Common myeloid progenitor, CD34-positive (primary cell): Measurements from ENCODE around the gene VASH2.

Experiments used
- CTCF ChIA-PET: fragments of 350-600 bp; sonication (Branson Sonifier 250); formaldehyde crosslinking; loops from one replicate; lab custom pipeline; 2021; ENCODE audit warnings: antibody characterized with exemption; lab: Charles Lee
- POLR2A ChIA-PET: fragments of 350-600 bp; sonication (Branson Sonifier 250); formaldehyde crosslinking; loops from one replicate; lab custom pipeline; 2021; ENCODE audit warnings: antibody characterized with exemption; lab: Charles Lee
- DNase-seq, 3 donors: peaks; one replicate each; pipeline versions ENCODE4 v3.0.0 to v3.0.0-alpha.2; 2013
- H3K27ac ChIP-seq, 2 experiments: 1 replicate in 1 of 2; 2 replicates in 1 of 2; pipeline ENCODE4 v1.7.0; 2013; ENCODE audit warnings: inconsistent platforms in 2 of 2, low read length in 2 of 2, mild to moderate bottlenecking in 2 of 2, low read depth in 1 of 2, moderate library complexity in 1 of 2; ENCODE audit not compliant: severe bottlenecking in 2 of 2, insufficient read depth in 1 of 2, poor library complexity in 1 of 2
- H3K27me3 ChIP-seq, 5 experiments: replicated peaks in 2 of 5; 1 replicate in 3 of 5; 2 replicates in 2 of 5; pipeline versions ENCODE4 v1.6.1 to v1.7.0; 2013; ENCODE audit warnings: low read length in 4 of 5, mild to moderate bottlenecking in 2 of 5, moderate library complexity in 2 of 5, inconsistent platforms in 1 of 5; ENCODE audit not compliant: insufficient read depth in 5 of 5, control insufficient read depth in 4 of 5
- H3K36me3 ChIP-seq, 4 experiments: 1 replicate in 2 of 4; 2 replicates in 2 of 4; pipeline versions ENCODE4 v1.6.1 to v1.7.0; 2013; ENCODE audit warnings: low read length in 3 of 4, control low read depth in 1 of 4, mild to moderate bottlenecking in 1 of 4; ENCODE audit not compliant: control insufficient read depth in 4 of 4, insufficient read depth in 4 of 4
- H3K4me1 ChIP-seq, 4 experiments: 1 replicate in 3 of 4; 2 replicates in 1 of 4; pipeline versions ENCODE4 v1.6.1 to v1.7.1; 2013; ENCODE audit warnings: low read length in 3 of 4, mild to moderate bottlenecking in 3 of 4, control low read depth in 1 of 4, inconsistent platforms in 1 of 4, moderate library complexity in 1 of 4; ENCODE audit not compliant: control insufficient read depth in 4 of 4, insufficient read depth in 4 of 4; ENCODE audit errors: control extremely low read depth in 1 of 4
- H3K4me3 ChIP-seq, 7 experiments: 1 replicate in 4 of 7; 2 replicates in 3 of 7; pipeline versions ENCODE4 v1.5.1 to v1.7.0; 2013; ENCODE audit warnings: mild to moderate bottlenecking in 7 of 7, low read length in 6 of 7, moderate library complexity in 6 of 7, inconsistent platforms in 2 of 7, low read depth in 2 of 7, control low read depth in 1 of 7; ENCODE audit not compliant: insufficient read depth in 4 of 7, control insufficient read depth in 1 of 7; ENCODE audit errors: extremely low read depth in 1 of 7
- H3K9me3 ChIP-seq, 5 experiments: 1 replicate in 4 of 5; 2 replicates in 1 of 5; pipeline versions ENCODE4 v1.6.1 to v1.7.1; 2013; ENCODE audit warnings: low read length in 4 of 5, mild to moderate bottlenecking in 2 of 5, inconsistent platforms in 1 of 5, low read depth in 1 of 5, moderate library complexity in 1 of 5; ENCODE audit not compliant: control insufficient read depth in 4 of 5, insufficient read depth in 2 of 5; ENCODE audit errors: control extremely low read depth in 1 of 5
- WGBS: methylation state at CpG from one replicate; pipeline ENCODE4 v1.1.5; 2013; ENCODE audit not compliant: insufficient coverage; 5-methylcytosine and 5-hydroxymethylcytosine counted together

The VASH2 gene

DNA sequence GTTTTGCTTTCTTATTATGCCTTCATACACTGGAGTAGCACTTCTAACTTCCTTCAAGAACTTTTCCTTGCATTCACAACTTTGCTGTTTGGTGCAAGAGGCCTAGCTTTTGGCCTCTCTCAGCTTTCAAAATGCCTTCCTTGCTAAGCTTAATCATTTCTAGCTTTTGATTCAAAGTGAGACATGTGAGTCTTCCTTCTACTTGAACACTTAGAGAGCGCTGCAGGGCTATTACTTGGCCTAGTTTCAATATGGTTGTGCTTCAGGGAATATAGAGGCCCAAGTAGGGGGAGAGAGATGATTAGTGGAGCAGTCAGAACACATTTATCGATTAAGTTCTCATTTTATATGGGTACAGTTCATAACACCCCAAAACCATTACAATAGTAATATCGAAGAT, 52.9 kb downstream of the VASH2 start:
- CTCF ChIA-PET, result interaction anchor here (2.6 to 5.1 kb wide), 2 partner anchors 8 to 67 kb away, joined by 7 to 22 read pairs; no protein-coding TSS in a partner anchor
- no CpG with 5 or more reads among the region's 3 CpGs for WGBS
- DNase-seq, result no peak
- Histone ChIP-seq H3K9me3 (no peaks in the 10 kb centered on the region), H3K27ac (no peak overlapping the region), H3K4me1 (peaks cover 0 to 2% (median under 1%) of the 10 kb centered on the region in 4 experiments), H3K4me3 (no peak overlapping the region), H3K36me3 (peaks cover 4 to 55% (median 23%) of the 10 kb centered on the region in 4 experiments), H3K27me3 (no peaks in the 10 kb centered on the region)
- POLR2A ChIA-PET, result no interaction called here

DNA sequence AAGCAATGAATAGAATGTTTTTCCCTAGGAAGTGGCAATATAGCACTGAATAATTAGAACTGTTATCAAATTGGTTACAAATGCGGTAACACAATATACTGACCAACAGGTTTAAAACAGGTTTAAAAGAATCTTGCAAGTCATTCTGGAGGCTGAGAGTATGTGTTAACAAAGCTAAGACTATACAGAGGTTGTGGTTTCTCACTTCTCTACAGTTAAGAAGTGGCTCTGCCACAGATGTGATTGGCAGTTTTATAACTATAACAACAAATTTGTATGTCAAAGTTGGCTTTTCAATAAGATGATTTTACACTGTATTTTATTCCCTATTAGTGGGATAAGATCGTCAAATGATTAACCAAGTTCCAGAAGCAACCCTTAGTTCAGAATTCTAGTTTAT, 58.2 kb downstream of the VASH2 start:
- WGBS, result no CpG with 5 or more reads among the region's 2 CpGs
- CTCF ChIA-PET, result interaction anchor here (1.0 kb wide), 1 partner anchor 11 kb away, joined by 3 read pairs; no protein-coding TSS in a partner anchor

DNA sequence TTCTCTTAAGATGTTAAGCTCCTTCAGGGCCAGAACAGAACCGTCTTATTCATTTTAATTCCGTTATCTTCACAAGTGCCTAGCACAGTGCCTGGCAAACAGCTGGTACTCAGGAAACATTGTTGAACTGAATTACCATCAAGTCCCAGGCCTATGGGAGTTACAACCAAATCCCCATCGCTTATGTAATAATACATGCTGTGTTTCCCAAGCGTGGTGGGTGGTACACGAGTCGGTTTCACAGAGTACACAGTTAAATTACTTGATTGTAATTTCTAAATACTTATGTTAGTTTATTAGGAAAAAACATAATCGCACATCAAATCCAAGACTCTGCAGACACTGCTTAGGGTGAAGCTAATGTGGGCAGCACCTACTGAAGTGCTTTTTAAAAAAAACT, 64.3 kb downstream of the VASH2 start:
- H3K27me3 ChIP-seq, result no peaks in the 10 kb centered on the region
- ChIA-PET POLR2A (interaction anchor here (1.3 kb wide), 1 partner anchor 37 kb away, joined by 4 read pairs; the partner anchor contains the start of gene RPS6KC1), CTCF (interaction anchor here (0.9 to 1.2 kb wide), 3 partner anchors 18 to 55 kb away, joined by 3 read pairs; no protein-coding TSS in a partner anchor)
- H3K4me3 ChIP-seq, result peak overlapping the region in 6 of 7 experiments; percentile 68 to 92 (median 82)
- 61% methylated on average over 2 of the region's 7 CpGs for WGBS
- no peaks in the 10 kb centered on the region for H3K9me3 ChIP-seq
- peak; percentile 4 to 25 (median 16) for DNase-seq
- H3K27ac ChIP-seq, result peak overlapping the region; percentile 66 to 85
- peaks cover 4 to 16% (median 6%) of the 10 kb centered on the region in 4 experiments for H3K36me3 ChIP-seq
- peaks cover 7 to 13% (median 12%) of the 10 kb centered on the region in 4 experiments for H3K4me1 ChIP-seq

More for the DNA sequence above, 58.2 kb downstream of the VASH2 start:
- Histone ChIP-seq H3K27ac (peak overlapping the region in 1 of 2 experiments; percentile 32), H3K9me3 (no peaks in the 10 kb centered on the region), H3K27me3 (no peaks in the 10 kb centered on the region), H3K4me3 (no peak overlapping the region), H3K36me3 (peaks cover 10 to 43% (median 24%) of the 10 kb centered on the region in 4 experiments), H3K4me1 (peaks cover 0 to 12% (median 5%) of the 10 kb centered on the region in 4 experiments)
- peak in 2 of 3 donors; percentile 56 to 71 for DNase-seq
- POLR2A ChIA-PET, result interaction anchor here (0.5 kb wide), 1 partner anchor 38 kb away, joined by 3 read pairs; no protein-coding TSS in a partner anchor

DNA sequence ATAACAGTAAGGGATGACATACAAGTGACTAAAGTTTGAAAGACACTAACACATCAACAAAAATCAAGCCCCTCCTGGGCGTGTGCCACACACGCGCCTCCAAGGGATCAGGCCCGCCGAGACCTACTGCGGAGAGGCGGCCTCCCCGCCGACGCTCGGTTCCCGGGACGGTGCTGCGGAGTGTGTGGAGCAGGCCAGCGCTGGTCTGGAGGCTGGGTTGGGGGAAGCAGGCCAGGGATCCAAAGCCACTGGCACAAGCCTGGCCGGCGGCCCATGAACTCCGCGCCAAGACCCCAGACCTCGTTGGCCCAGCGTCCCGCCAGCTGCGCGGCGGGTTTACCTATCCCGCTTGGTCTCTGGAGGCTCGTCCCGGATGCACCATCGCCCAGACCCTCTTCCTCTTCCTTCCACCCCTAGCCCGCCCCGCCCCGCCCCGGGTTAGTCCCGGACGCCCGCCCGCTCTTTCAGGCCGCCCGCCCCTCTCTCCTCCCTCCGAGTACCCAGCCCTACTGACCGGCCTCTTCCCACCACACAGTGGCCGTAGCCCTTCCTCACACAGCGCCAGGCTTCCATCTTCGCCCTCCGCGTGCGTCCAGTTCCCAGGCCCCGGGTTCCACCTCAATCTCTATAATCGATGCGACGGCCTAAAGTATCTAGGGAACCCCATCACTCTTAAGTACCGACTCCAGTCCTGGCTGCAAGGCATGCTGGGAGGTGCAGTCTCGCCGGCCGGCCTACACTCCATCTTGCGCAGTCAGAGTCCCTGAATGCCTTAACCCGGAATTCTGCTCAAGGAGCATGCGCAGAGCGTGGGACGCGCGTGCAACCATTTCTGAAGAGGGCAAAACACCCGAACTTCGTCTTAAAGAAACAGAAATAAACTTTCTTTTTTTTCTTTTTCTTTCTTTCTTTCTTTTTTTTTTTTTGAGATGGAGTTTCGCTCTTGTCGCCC, 65.0 kb downstream of the VASH2 start, which contains the start of gene ANGEL2:
ANGEL2 (minus strand) TSS at position 769 of the 952 bp plus-strand sequence; CDS start at position 573, 196 bp downstream.
- WGBS, result 0% methylated on average over 41 of the region's 66 CpGs
- DNase-seq, result peak; percentile 98 to 99 (median 99)
- no peaks in the 10 kb centered on the region for H3K27me3 ChIP-seq
- POLR2A ChIA-PET, result interaction anchor here (0.7 to 1.3 kb wide), 2 partner anchors 36 to 55 kb away, joined by 3 to 4 read pairs; partner anchors contain the start of gene RPS6KC1
- peaks cover 7 to 13% (median 12%) of the 10 kb centered on the region in 4 experiments for H3K4me1 ChIP-seq
- peak within 1 kb of the TSS; percentile 61 to 92 (median 81) for H3K4me3 ChIP-seq
- H3K9me3 ChIP-seq, result no peaks in the 10 kb centered on the region
- H3K27ac ChIP-seq, result peak within 1 kb of the TSS; percentile 66 to 85
- H3K36me3 ChIP-seq, result peaks cover 4 to 12% (median 6%) of the 10 kb centered on the region in 4 experiments
- CTCF ChIA-PET, result interaction anchor here (0.7 to 1.2 kb wide), 4 partner anchors 19 to 54 kb away, joined by 3 read pairs; no protein-coding TSS in a partner anchor

DNA sequence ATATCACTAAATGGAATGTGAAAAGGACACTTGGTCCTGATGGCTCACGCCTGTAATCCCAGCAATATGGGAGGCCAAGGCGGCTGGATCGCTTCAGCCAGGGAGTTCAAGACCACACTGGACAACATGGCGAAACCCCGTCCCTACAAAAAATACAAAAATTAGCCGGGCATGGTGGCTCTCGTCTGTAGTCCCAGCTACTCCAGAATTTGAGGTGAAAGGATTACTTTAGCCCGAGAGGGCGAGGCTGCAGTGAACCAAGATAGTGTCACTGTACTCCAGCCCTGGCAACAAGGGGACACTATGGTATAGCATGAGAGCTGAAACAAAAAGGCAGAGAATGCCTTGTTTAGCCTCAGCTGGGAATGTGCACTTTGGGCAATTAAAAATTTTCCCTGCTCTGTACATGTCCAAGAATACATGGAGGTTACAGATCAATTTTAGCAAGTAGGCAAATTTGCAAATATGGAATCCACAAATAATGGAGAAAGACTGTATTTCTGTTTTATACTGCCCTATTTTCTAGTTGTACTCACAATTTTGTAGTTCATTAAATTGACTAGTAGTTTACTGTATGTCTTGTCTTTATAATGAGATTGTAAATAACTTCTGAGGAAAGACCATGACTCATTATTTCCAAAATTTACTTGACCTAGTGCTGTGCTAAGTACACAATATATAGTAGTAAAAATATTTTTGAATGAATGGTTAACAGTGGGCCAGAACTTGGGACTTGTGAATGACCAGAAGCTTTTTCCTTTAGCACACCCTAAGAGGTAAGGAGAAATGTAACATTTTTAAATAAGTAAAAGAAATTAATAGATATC, 67.3 kb downstream of the VASH2 start:
- H3K27ac ChIP-seq, result peak overlapping the region in 1 of 2 experiments; percentile 74

DNA sequence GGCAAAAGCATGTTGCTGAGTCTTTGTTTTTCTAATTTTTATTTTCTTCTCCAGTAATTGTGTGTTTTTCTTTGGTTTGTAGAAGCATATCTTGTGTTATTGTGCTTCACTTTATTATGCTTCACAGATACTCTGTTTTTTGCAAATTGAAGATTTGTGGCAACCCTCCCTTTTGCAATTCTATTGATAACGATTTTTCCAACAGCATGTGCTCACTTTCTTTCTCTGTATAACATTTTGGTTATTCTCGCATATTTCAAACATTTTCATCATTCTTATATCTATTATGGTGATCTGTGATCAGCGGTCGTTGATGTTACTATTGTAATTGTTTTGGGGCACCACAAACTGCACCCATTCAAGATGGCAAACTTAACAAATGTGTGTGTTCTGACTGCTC, 69.1 kb downstream of the VASH2 start:
- ChIA-PET CTCF (no interaction called here), POLR2A (no interaction called here)
- no CpG with 5 or more reads among the region's 4 CpGs for WGBS
- peaks cover 0 to 10% (median 7%) of the 10 kb centered on the region in 4 experiments for H3K4me1 ChIP-seq
- H3K27ac ChIP-seq, result no peak overlapping the region
- no peak overlapping the region for H3K4me3 ChIP-seq
- H3K9me3 ChIP-seq, result no peaks in the 10 kb centered on the region
- DNase-seq, result no peak
- H3K36me3 ChIP-seq, result no peaks in the 10 kb centered on the region
- H3K27me3 ChIP-seq, result no peaks in the 10 kb centered on the region

More for the DNA sequence above, 67.3 kb downstream of the VASH2 start:
- WGBS, result 99% methylated on average over 9 of the region's 9 CpGs
- POLR2A ChIA-PET, result no interaction called here
- no peak for DNase-seq
- H3K27me3 ChIP-seq, result no peaks in the 10 kb centered on the region
- CTCF ChIA-PET, result interaction anchor here (1.8 kb wide), 1 partner anchor 53 kb away, joined by 4 read pairs; no protein-coding TSS in a partner anchor
- H3K9me3 ChIP-seq, result no peaks in the 10 kb centered on the region
- peaks cover 0 to 4% (median 1%) of the 10 kb centered on the region in 4 experiments for H3K36me3 ChIP-seq
- H3K4me3 ChIP-seq, result no peak overlapping the region
- H3K4me1 ChIP-seq, result peaks cover 7 to 13% (median 12%) of the 10 kb centered on the region in 4 experiments
